GM12878 (cell line): ENCODE measurements around the gene TNFRSF14. TPM values are rescaled to one million over a fixed set of nuclear protein-coding genes. Genes with fewer than 3 reads are reported as not detected.

ENCODE experiments used
- ATAC-seq: fragments of 200-7000 bp; cut with Tn5 transposase; 3 replicates; pipeline ENCODE4 v1.9.1; 2020; ENCODE audit warnings: mild to moderate bottlenecking, moderate library complexity
- BruUV-seq: library from RNA; stranded (reverse); fragments of 400-500 nt; replicated peaks from 2 replicates; lab custom pipeline; 2021; lab: Mats Ljungman, UMichigan
- CTCF ChIA-PET: fragments of 300-600 bp; sonication (Branson Sonifier 250); formaldehyde crosslinking; extraction: SDS; loops from one replicate; lab custom pipeline; 2021; ENCODE audit warnings: inconsistent platforms; lab: Yijun Ruan, JAX
- POLR2A ChIA-PET: fragments of 350-600 bp; formaldehyde crosslinking; extraction: SDS; loops from one replicate; lab custom pipeline; 2021; ENCODE audit warnings: inconsistent platforms; lab: Charles Lee
- RAD21 ChIA-PET: fragments of 300-600 bp; sonication (Branson Sonifier 250); formaldehyde crosslinking; loops from one replicate; lab custom pipeline; 2023; ENCODE audit warnings: antibody characterized with exemption; ENCODE audit not compliant: unreplicated experiment; lab: Charles Lee
- SMC1A ChIA-PET: fragments of 300-600 bp; sonication (Branson Sonifier 250); formaldehyde crosslinking; loops from one replicate; lab custom pipeline; 2023; ENCODE audit not compliant: unreplicated experiment, uncharacterized antibody; lab: Charles Lee
- DNase-seq: peaks from one replicate; pipeline ENCODE4 v3.0.0-alpha.2; 2011; ENCODE audit warnings: low read depth, low spot score
- FAIRE-seq: peaks from 3 replicates; lab custom pipeline; 2011; peaks lifted over from hg19 to GRCh38; lab: Jason Lieb, UNC
- H2AFZ ChIP-seq: 2 replicates; pipeline ENCODE4 v1.6.0; 2011; ENCODE audit warnings: low read depth, low read length, control low read depth; ENCODE audit not compliant: control insufficient read depth
- H3K27ac ChIP-seq: 2 replicates; pipeline ENCODE4 v1.5.1; 2011; ENCODE audit warnings: control low read depth; ENCODE audit not compliant: control insufficient read depth, insufficient read depth
- H3K27me3 ChIP-seq, 2 experiments: replicated peaks in 1 of 2; 2 replicates each; pipeline versions ENCODE4 v1.6.0 to v1.6.1; 2011; ENCODE audit warnings: low read length in 1 of 2; ENCODE audit not compliant: control insufficient read depth in 2 of 2, insufficient read depth in 2 of 2
- H3K36me3 ChIP-seq, 2 experiments: 2 replicates each; pipeline ENCODE4 v1.5.1; 2011; ENCODE audit warnings: low read length in 1 of 2; ENCODE audit not compliant: control insufficient read depth in 2 of 2, insufficient read depth in 2 of 2
- H3K4me1 ChIP-seq: 2 replicates; pipeline ENCODE4 v1.6.1; 2011; ENCODE audit warnings: mild to moderate bottlenecking, low read length, moderate library complexity, mixed read lengths; ENCODE audit not compliant: control insufficient read depth, insufficient read depth
- H3K4me2 ChIP-seq: 2 replicates; pipeline ENCODE4 v1.6.0; 2011; ENCODE audit warnings: control low read depth; ENCODE audit not compliant: control insufficient read depth, insufficient read depth
- H3K4me3 ChIP-seq: fragments of 200-600 bp; sonication (generic); 2 replicates; pipeline ENCODE4 v1.5.1; 2016
- H3K79me2 ChIP-seq: 2 replicates; pipeline ENCODE4 v1.6.0; 2011; ENCODE audit warnings: low read length; ENCODE audit not compliant: control insufficient read depth, insufficient read depth
- H3K9ac ChIP-seq: 2 replicates; pipeline ENCODE4 v1.8.0; 2011; ENCODE audit warnings: low read length, control low read depth, mixed read lengths; ENCODE audit not compliant: control insufficient read depth, insufficient read depth
- H3K9me3 ChIP-seq: replicated peaks from 3 replicates; pipeline ENCODE4 v1.5.1; 2011; ENCODE audit warnings: mild to moderate bottlenecking, low read length; ENCODE audit not compliant: control insufficient read depth, insufficient read depth
- H4K20me1 ChIP-seq: 2 replicates; pipeline ENCODE4 v1.6.0; 2011; ENCODE audit not compliant: control insufficient read depth, insufficient read depth
- CBX5 ChIP-seq: sonication (generic); IDR thresholded peaks from 2 replicates; pipeline ENCODE4 v1.6.1; 2016; ENCODE audit warnings: low read depth, moderate library complexity, mild to moderate bottlenecking, inconsistent platforms
- EED ChIP-seq: sonication (generic); IDR thresholded peaks from 2 replicates; pipeline ENCODE4 v1.6.1; 2016; ENCODE audit warnings: antibody characterized with exemption, low read depth
- EZH2 ChIP-seq: IDR thresholded peaks from 2 replicates; pipeline ENCODE4 v1.6.1; 2012; ENCODE audit warnings: low read depth, mild to moderate bottlenecking, control low read depth, inconsistent platforms, low read length, borderline replicate concordance; ENCODE audit not compliant: control insufficient read depth
- FOXK2 ChIP-seq: fragments of 450-650 bp; IDR thresholded peaks from 2 replicates; pipeline ENCODE4 v1.6.1; 2017; ENCODE audit warnings: mild to moderate bottlenecking, moderate library complexity
- FOXM1 ChIP-seq: IDR thresholded peaks from 2 replicates; pipeline ENCODE4 v1.6.1; 2012; ENCODE audit warnings: low read depth, mild to moderate bottlenecking, inconsistent platforms, low read length, moderate library complexity
- NR2C1 ChIP-seq: fragments of 450-650 bp; IDR thresholded peaks from 2 replicates; pipeline ENCODE4 v1.6.1; 2017; ENCODE audit warnings: antibody characterized with exemption, mild to moderate bottlenecking, moderate library complexity
- NRF1 ChIP-seq: conservative IDR thresholded peaks from 2 replicates; pipeline ENCODE4 v1.6.1; 2011; ENCODE audit warnings: mild to moderate bottlenecking, low read depth, low read length, improper control_type of control experiment
- ZBED1 ChIP-seq: IDR thresholded peaks from 2 replicates; pipeline ENCODE4 v1.6.1; 2016; ENCODE audit warnings: borderline replicate concordance
- ZZZ3 ChIP-seq: IDR thresholded peaks from 2 replicates; pipeline ENCODE4 v1.6.1; 2011; ENCODE audit warnings: low read depth; ENCODE audit not compliant: control insufficient read depth, insufficient read length
- WGBS: methylation state at CpG from one replicate; pipeline ENCODE4 v1.1.6; 2016; ENCODE audit warnings: low lambda C conversion rate; ENCODE audit not compliant: insufficient replicate concordance, insufficient coverage; ENCODE audit errors: missing lambda C conversion rate; 5-methylcytosine and 5-hydroxymethylcytosine counted together
- in situ Hi-C: fragments of 300-500 bp; cut with MboI; formaldehyde crosslinking; loops from 9 replicates; pipeline ENCODE4 v1.14.3; 2018; ENCODE audit warnings: mixed read lengths
- intact Hi-C: fragments of 100-400 bp; cut with micrococcal nuclease; formaldehyde crosslinking; loops from one replicate; pipeline ENCODE4 v1.14.2; 2022; ENCODE audit not compliant: unreplicated experiment
- polyA plus RNA-seq, 11 experiments: library from polyadenylated mRNA; depleted of rRNA in 4 of 11; unstranded in 6 of 11; stranded (reverse) in 5 of 11; fragments of >200 nt; fragmentation: Nextera tagmentation in 4 of 11; fragmentation: Illumina TruSeq in 1 of 11; extraction: Ambion mirVana in 4 of 11; extraction: Trizol in 1 of 11; gene quantifications; 1 replicate in 1 of 11; 2 replicates in 10 of 11; pipeline versions ENCODE4 v1.2.1 to v1.2.3, GENCODE V29; 2011 to 2016; ENCODE audit warnings: inconsistent platforms in 2 of 11, missing spikeins in 2 of 11, low read depth in 1 of 11
- total RNA-seq, 4 experiments: library from RNA; depleted of rRNA in 3 of 4; stranded (reverse); fragments of >200 nt in 3 of 4; fragmentation: Illumina TruSeq in 1 of 4; extraction: Trizol in 1 of 4; gene quantifications; 2 replicates each; pipeline versions ENCODE4 v1.2.1 to v1.2.3, GENCODE V29; 2013 to 2021
- TF ChIP-seq, protein P1 (sequence below): fragments of 450-650 bp; IDR thresholded peaks from 2 replicates; pipeline ENCODE4 v1.6.1; 2016; ENCODE audit warnings: mild to moderate bottlenecking, moderate library complexity, borderline replicate concordance
- TF ChIP-seq, protein P2 (sequence below): fragments of 450-650 bp; IDR thresholded peaks from 2 replicates; pipeline ENCODE4 v1.6.1; 2016; ENCODE audit warnings: mild to moderate bottlenecking

Gene TNFRSF14
- total and polyA plus RNA-seq, 10 of the 15 experiments (the other 5 are each of a cell fraction or from before 2014, with no cell fraction given): 0.43 to 114 (median 41.5) TPM

DNA sequence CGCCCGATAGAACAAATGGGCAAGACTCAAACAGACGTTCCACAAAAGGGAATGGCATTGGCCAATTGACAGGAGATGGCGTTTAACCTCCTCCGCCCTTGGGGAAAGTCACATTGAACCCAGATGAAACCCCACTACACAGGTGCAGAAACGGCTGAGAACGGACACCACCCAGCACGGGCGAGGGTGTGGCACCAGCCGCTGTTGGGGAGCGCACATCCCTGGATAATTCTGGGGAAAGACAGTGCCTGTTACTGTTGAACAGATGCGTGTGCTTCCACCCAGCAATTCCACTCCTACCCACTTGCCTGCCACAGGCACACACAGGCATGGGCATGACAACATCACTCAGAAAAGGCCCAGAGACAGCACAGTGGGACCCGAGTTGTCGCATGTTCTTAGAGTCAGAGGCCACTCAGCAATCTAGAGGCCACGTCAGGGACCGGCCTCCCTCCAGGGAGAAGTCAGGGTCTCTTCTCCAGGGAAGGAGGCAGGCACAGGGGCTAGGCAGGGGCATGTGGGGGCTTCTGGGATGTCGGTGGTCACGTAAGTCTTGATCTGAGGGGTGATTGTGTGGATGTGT, 45.6 kb downstream of the TNFRSF14 start:
- TF ChIP-seq, protein P1, sequence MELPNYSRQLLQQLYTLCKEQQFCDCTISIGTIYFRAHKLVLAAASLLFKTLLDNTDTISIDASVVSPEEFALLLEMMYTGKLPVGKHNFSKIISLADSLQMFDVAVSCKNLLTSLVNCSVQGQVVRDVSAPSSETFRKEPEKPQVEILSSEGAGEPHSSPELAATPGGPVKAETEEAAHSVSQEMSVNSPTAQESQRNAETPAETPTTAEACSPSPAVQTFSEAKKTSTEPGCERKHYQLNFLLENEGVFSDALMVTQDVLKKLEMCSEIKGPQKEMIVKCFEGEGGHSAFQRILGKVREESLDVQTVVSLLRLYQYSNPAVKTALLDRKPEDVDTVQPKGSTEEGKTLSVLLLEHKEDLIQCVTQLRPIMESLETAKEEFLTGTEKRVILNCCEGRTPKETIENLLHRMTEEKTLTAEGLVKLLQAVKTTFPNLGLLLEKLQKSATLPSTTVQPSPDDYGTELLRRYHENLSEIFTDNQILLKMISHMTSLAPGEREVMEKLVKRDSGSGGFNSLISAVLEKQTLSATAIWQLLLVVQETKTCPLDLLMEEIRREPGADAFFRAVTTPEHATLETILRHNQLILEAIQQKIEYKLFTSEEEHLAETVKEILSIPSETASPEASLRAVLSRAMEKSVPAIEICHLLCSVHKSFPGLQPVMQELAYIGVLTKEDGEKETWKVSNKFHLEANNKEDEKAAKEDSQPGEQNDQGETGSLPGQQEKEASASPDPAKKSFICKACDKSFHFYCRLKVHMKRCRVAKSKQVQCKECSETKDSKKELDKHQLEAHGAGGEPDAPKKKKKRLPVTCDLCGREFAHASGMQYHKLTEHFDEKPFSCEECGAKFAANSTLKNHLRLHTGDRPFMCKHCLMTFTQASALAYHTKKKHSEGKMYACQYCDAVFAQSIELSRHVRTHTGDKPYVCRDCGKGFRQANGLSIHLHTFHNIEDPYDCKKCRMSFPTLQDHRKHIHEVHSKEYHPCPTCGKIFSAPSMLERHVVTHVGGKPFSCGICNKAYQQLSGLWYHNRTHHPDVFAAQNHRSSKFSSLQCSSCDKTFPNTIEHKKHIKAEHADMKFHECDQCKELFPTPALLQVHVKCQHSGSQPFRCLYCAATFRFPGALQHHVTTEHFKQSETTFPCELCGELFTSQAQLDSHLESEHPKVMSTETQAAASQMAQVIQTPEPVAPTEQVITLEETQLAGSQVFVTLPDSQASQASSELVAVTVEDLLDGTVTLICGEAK: no peak
- no peak for TF ChIP-seq EED
- no peak for TF ChIP-seq ZBED1
- TF ChIP-seq FOXM1: no peak
- TF ChIP-seq EZH2: no peak
- TF ChIP-seq, protein P2, sequence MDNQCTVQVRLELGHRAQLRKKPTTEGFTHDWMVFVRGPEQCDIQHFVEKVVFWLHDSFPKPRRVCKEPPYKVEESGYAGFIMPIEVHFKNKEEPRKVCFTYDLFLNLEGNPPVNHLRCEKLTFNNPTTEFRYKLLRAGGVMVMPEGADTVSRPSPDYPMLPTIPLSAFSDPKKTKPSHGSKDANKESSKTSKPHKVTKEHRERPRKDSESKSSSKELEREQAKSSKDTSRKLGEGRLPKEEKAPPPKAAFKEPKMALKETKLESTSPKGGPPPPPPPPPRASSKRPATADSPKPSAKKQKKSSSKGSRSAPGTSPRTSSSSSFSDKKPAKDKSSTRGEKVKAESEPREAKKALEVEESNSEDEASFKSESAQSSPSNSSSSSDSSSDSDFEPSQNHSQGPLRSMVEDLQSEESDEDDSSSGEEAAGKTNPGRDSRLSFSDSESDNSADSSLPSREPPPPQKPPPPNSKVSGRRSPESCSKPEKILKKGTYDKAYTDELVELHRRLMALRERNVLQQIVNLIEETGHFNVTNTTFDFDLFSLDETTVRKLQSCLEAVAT: no peak
- TF ChIP-seq NRF1: no peak
- TF ChIP-seq FOXK2: no peak
- TF ChIP-seq NR2C1: no peak
- TF ChIP-seq ZZZ3: no peak
- no peak for TF ChIP-seq CBX5
- no peak for FAIRE-seq
- no peak for DNase-seq
- no peaks in the 10 kb centered on the region for H4K20me1 ChIP-seq
- CTCF ChIA-PET: no interaction called here
- RAD21 ChIA-PET: no interaction called here
- no peaks in the 10 kb centered on the region for H3K36me3 ChIP-seq
- in situ Hi-C loops (no loop called here), intact Hi-C loops (no loop called here)
- ATAC-seq: no peak
- H3K9me3 ChIP-seq: no peaks in the 10 kb centered on the region
- H2AFZ ChIP-seq: no peak overlapping the region
- no peaks in the 10 kb centered on the region for H3K27me3 ChIP-seq
- no peaks in the 10 kb centered on the region for H3K4me1 ChIP-seq
- no peak overlapping the region for H3K27ac ChIP-seq
- H3K4me3 ChIP-seq: no peak overlapping the region
- 49% methylated on average over 18 of the region's 18 CpGs for WGBS
- POLR2A ChIA-PET: no interaction called here
- BruUV-seq: no TSS peak
- H3K4me2 ChIP-seq: no peak overlapping the region
- no peaks in the 10 kb centered on the region for H3K79me2 ChIP-seq
- SMC1A ChIA-PET: no interaction called here
- no peak overlapping the region for H3K9ac ChIP-seq
